Activated CD4-positive, alpha-beta T cell treated with anti-CD3 and anti-CD28 coated beads, Interleukin-2, amount 50 U/mL, for 4 hours (primary cell): ENCODE measurements around the gene CRIP1.

Source experiments
- DNase-seq, 2 experiments: peaks; one replicate each; pipeline ENCODE4 v3.0.0-alpha.2; 2020

The CRIP1 gene

GRCh38 chr14:105536691-105537579, 50.2 kb downstream of the CRIP1 start:
- no peak for DNase-seq

DNA sequence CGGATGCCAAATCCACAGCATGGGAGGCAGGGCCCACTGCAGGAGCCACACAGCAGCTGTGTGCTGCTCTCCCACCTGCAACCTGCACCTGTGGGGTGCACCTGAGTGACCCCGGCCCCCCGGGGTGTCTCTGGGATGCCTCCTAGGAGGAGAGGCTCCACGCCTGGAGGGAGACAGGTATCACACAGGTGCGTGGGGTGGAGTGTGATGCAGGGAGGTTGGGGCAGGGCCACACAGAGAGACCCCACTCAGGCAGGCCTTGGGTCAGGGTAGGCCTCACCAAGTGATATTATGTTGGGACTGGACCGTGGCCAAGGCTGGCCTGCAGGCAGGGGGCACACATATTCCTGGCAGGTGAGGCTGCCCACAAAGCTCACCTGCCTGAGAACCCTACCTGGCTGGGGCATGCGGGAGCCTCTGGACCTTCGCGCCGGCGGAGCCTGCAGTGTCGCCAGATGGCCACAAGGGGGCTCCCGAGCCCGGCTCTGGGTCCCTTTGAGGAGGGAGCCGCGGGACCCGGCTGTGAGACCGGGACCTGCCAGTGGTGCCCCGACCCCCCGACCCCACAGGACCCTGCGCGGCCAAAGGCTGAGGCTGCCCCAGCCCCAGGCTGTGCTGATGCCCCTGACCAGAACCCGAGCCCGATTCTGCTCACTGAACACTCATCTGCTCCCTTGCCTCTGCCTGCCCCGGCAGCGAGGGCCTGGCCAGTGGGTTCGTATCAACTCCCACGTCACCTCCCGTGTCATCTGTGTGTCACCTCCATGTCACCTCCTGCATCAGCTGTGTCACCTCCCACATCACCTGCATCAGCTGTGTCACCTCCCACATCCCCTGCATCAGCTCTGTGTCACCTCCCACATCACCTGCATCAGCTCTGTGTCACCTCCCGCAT, 51.1 kb downstream of the CRIP1 start:
- peak; percentile 57 to 67 for DNase-seq
